Activated naive CD8-positive, alpha-beta T cell treated with anti-CD3 and anti-CD28 coated beads for 36 hours (primary cell): ENCODE results near the gene FRRS1L. TPM values are rescaled to one million over a fixed set of nuclear protein-coding genes. Genes with fewer than 3 reads are reported as not detected.
"Not testable (repeated sequence)": the region's sequence is repeated elsewhere in the genome, so short reads cannot be mapped to it uniquely, and the experiment has no call there.

ENCODE experiments used
- DNase-seq: peaks from one replicate; pipeline ENCODE4 v3.0.0; 2021
- H3K27ac Mint-ChIP-seq: one replicate; pipeline ENCODE4 v1.8.0; 2022; ENCODE audit warnings: mild to moderate bottlenecking, moderate library complexity, mixed read lengths
- H3K27me3 Mint-ChIP-seq: one replicate; pipeline ENCODE4 v1.8.0; 2022; ENCODE audit warnings: mild to moderate bottlenecking, mixed read lengths
- H3K36me3 Mint-ChIP-seq: one replicate; pipeline ENCODE4 v1.8.0; 2021; ENCODE audit warnings: mild to moderate bottlenecking, mixed read lengths
- H3K4me1 Mint-ChIP-seq: one replicate; pipeline ENCODE4 v1.8.0; 2021; ENCODE audit warnings: mixed read lengths
- H3K4me3 Mint-ChIP-seq: one replicate; pipeline ENCODE4 v1.8.0; 2022; ENCODE audit warnings: mild to moderate bottlenecking, moderate library complexity, mixed read lengths
- H3K9me3 Mint-ChIP-seq: one replicate; pipeline ENCODE4 v1.8.0; 2022; ENCODE audit warnings: mixed read lengths
- total RNA-seq, 2 experiments: library from RNA; stranded (reverse); gene quantifications; one replicate each; pipeline ENCODE4 v1.2.3, GENCODE V29; 2021

Gene FRRS1L
- total RNA-seq, 2 experiments from 2014 or later, result not detected

GRCh38 chr9:109126671-109127070 is 40.4 kb downstream of the FRRS1L start:
- H3K27me3 Mint-ChIP-seq, H3K4me3 Mint-ChIP-seq, H3K9me3 Mint-ChIP-seq, H3K36me3 Mint-ChIP-seq, H3K27ac Mint-ChIP-seq, DNase-seq, H3K4me1 Mint-ChIP-seq: not testable (repeated sequence)

GRCh38 chr9:109124121-109124520 is 42.9 kb downstream of the FRRS1L start:
- peaks cover 6% of the 10 kb centered on the region for H3K4me1 Mint-ChIP-seq
- H3K36me3 Mint-ChIP-seq, result no peaks in the 10 kb centered on the region
- no peak for DNase-seq

GRCh38 chr9:109122726-109123621 is 44.1 kb downstream of the FRRS1L start:
- Mint-ChIP-seq H3K36me3 (peaks cover 3% of the 10 kb centered on the region), H3K4me1 (peaks cover 9% of the 10 kb centered on the region), H3K27ac (no peak overlapping the region), H3K9me3 (no peaks in the 10 kb centered on the region), H3K4me3 (no peak overlapping the region), H3K27me3 (no peaks in the 10 kb centered on the region)
- DNase-seq, result no peak

More at GRCh38 chr9:109124121-109124520, 42.9 kb downstream of the FRRS1L start:
- H3K9me3 Mint-ChIP-seq, result no peaks in the 10 kb centered on the region
- H3K27me3 Mint-ChIP-seq, result no peaks in the 10 kb centered on the region
- H3K27ac Mint-ChIP-seq, result no peak overlapping the region
- H3K4me3 Mint-ChIP-seq, result no peak overlapping the region

GRCh38 chr9:109121232-109121796 is 45.7 kb downstream of the FRRS1L start:
- Mint-ChIP-seq H3K9me3 (peaks cover 1% of the 10 kb centered on the region), H3K36me3 (peaks cover 17% of the 10 kb centered on the region), H3K4me3 (no peak overlapping the region), H3K27ac (no peak overlapping the region), H3K4me1 (peaks cover 16% of the 10 kb centered on the region), H3K27me3 (no peaks in the 10 kb centered on the region)
- no peak for DNase-seq

- peaks cover 22% of the 10 kb centered on the region for H3K4me1 Mint-ChIP-seq
- DNase-seq, result no peak
- H3K9me3 Mint-ChIP-seq, result peaks cover 1% of the 10 kb centered on the region
- H3K27ac Mint-ChIP-seq, result peak overlapping the region; percentile 80
- H3K27me3 Mint-ChIP-seq, result no peaks in the 10 kb centered on the region
- H3K36me3 Mint-ChIP-seq, result peaks cover 21% of the 10 kb centered on the region
- peak overlapping the region; percentile 60 for H3K4me3 Mint-ChIP-seq
Observed at GRCh38 chr9:109120204-109120789, 46.8 kb downstream of the FRRS1L start.

- DNase-seq, result peak; percentile 93
- H3K9me3 Mint-ChIP-seq, result peaks cover 1% of the 10 kb centered on the region
- peaks cover 24% of the 10 kb centered on the region for H3K36me3 Mint-ChIP-seq
- no peaks in the 10 kb centered on the region for H3K27me3 Mint-ChIP-seq
- peak within 1 kb of the TSS; percentile 94 for H3K4me3 Mint-ChIP-seq
- H3K4me1 Mint-ChIP-seq, result peaks cover 29% of the 10 kb centered on the region
- H3K27ac Mint-ChIP-seq, result peak within 1 kb of the TSS; percentile 85
Observed at GRCh38 chr9:109119439-109120203, 47.4 kb downstream of the FRRS1L start, which contains the start of gene TMEM245. TSS of gene TMEM245 (minus strand) at chr9:109119947. CDS start at chr9:109119913, 34 bp downstream.

- peak overlapping the region; percentile 85 for H3K27ac Mint-ChIP-seq
- H3K4me1 Mint-ChIP-seq, result peaks cover 35% of the 10 kb centered on the region
- H3K9me3 Mint-ChIP-seq, result peaks cover 1% of the 10 kb centered on the region
- H3K36me3 Mint-ChIP-seq, result peaks cover 31% of the 10 kb centered on the region
- H3K4me3 Mint-ChIP-seq, result peak overlapping the region; percentile 94
- DNase-seq, result no peak
- no peaks in the 10 kb centered on the region for H3K27me3 Mint-ChIP-seq
Observed at GRCh38 chr9:109118808-109119438, 48.1 kb downstream of the FRRS1L start.

GRCh38 chr9:109117856-109118807 is 48.9 kb downstream of the FRRS1L start:
- Mint-ChIP-seq H3K4me1 (peaks cover 42% of the 10 kb centered on the region), H3K27me3 (no peaks in the 10 kb centered on the region), H3K4me3 (peak overlapping the region; percentile 94), H3K27ac (peak overlapping the region; percentile 85), H3K36me3 (peaks cover 35% of the 10 kb centered on the region), H3K9me3 (peaks cover 1% of the 10 kb centered on the region)
- peak; percentile 50 for DNase-seq

GRCh38 chr9:109115931-109116526 is 51.0 kb downstream of the FRRS1L start:
- H3K4me3 Mint-ChIP-seq, result no peak overlapping the region
- peaks cover 1% of the 10 kb centered on the region for H3K9me3 Mint-ChIP-seq
- peak overlapping the region; percentile 63 for H3K27ac Mint-ChIP-seq
- peaks cover 57% of the 10 kb centered on the region for H3K4me1 Mint-ChIP-seq
- DNase-seq, result no peak
- no peaks in the 10 kb centered on the region for H3K27me3 Mint-ChIP-seq
- H3K36me3 Mint-ChIP-seq, result peaks cover 38% of the 10 kb centered on the region

- peaks cover 38% of the 10 kb centered on the region for H3K36me3 Mint-ChIP-seq
- peak overlapping the region; percentile 42 for H3K4me3 Mint-ChIP-seq
- no peak for DNase-seq
- no peaks in the 10 kb centered on the region for H3K27me3 Mint-ChIP-seq
- peaks cover 64% of the 10 kb centered on the region for H3K4me1 Mint-ChIP-seq
- peak overlapping the region; percentile 51 for H3K27ac Mint-ChIP-seq
- H3K9me3 Mint-ChIP-seq, result peaks cover 1% of the 10 kb centered on the region
Observed at GRCh38 chr9:109114670-109115069, 52.4 kb downstream of the FRRS1L start.

- Mint-ChIP-seq H3K27me3 (no peaks in the 10 kb centered on the region), H3K4me1 (peaks cover 70% of the 10 kb centered on the region), H3K36me3 (peaks cover 38% of the 10 kb centered on the region), H3K27ac (peak overlapping the region; percentile 51), H3K4me3 (peak overlapping the region; percentile 42), H3K9me3 (peaks cover 1% of the 10 kb centered on the region)
- DNase-seq, result no peak
Observed at GRCh38 chr9:109113892-109114609, 53.0 kb downstream of the FRRS1L start.

- H3K9me3 Mint-ChIP-seq, result peaks cover 1% of the 10 kb centered on the region
- H3K27ac Mint-ChIP-seq, result peak overlapping the region; percentile 34
- no peak overlapping the region for H3K4me3 Mint-ChIP-seq
- peaks cover 78% of the 10 kb centered on the region for H3K4me1 Mint-ChIP-seq
- peaks cover 36% of the 10 kb centered on the region for H3K36me3 Mint-ChIP-seq
- DNase-seq, result no peak
- no peaks in the 10 kb centered on the region for H3K27me3 Mint-ChIP-seq
Observed at GRCh38 chr9:109113254-109113653, 53.8 kb downstream of the FRRS1L start.
